ENCODE results near the gene STX4.

GRCh38 chr16:31061813-31062440, 28.6 kb downstream of the STX4 start:
- TF ChIP-seq YY1 (IDR thresholded peaks at IDR 0.05; ENCODE audit: insufficient read depth, insufficient read length) (no peak), ZNF274 (IDR thresholded peaks at IDR 0.05; ENCODE audit: low read depth, low read length) (no peak), SUZ12 (IDR thresholded peaks at IDR 0.05; ENCODE audit: extremely low read depth, insufficient read depth, insufficient read length) (no peak)

Measured in NT2/D1 (cell line).